NB4 (cell line): ENCODE results near the gene PDX1.

Experiments
- CTCF ChIP-seq: IDR thresholded peaks from one replicate; pipeline ENCODE4 v1.5.1; 2012; ENCODE audit warnings: low read depth, low read length
- MYC ChIP-seq: IDR thresholded peaks from 2 replicates; pipeline ENCODE4 v1.6.1; 2011; ENCODE audit warnings: low read depth, low read length

- TF ChIP-seq MYC (no peak), CTCF (no peak)
These were observed 14.2 kb upstream of the PDX1 start for GRCh38 chr13:27905650-27906049.
